B cell (primary cell): ENCODE results near the gene THSD7A. TPM values are rescaled to one million over a fixed set of nuclear protein-coding genes. Genes with fewer than 3 reads are reported as not detected.

Source experiments
- ATAC-seq: fragments of 200-7000 bp; cut with Tn5 transposase; one replicate; pipeline ENCODE4 v1.10.0; 2021; ENCODE audit warnings: low read depth, mild to moderate bottlenecking, moderate number of reproducible peaks, moderate library complexity
- CTCF ChIA-PET: fragments of 350-600 bp; sonication (Branson Sonifier 250); formaldehyde crosslinking; loops from one replicate; lab custom pipeline; 2021; ENCODE audit warnings: antibody characterized with exemption, inconsistent platforms; lab: Charles Lee
- POLR2A ChIA-PET: fragments of 350-600 bp; sonication (Branson Sonifier 250); formaldehyde crosslinking; loops from one replicate; lab custom pipeline; 2021; ENCODE audit warnings: antibody characterized with exemption; lab: Charles Lee
- DNase-seq: peaks from one replicate; pipeline ENCODE4 v3.0.0; 2013
- H2AFZ ChIP-seq: 2 replicates; pipeline ENCODE4 v1.6.1; 2012; ENCODE audit warnings: mild to moderate bottlenecking, low read depth, low read length; ENCODE audit not compliant: insufficient read depth, poor library complexity, severe bottlenecking
- H3K27ac ChIP-seq, 2 donors: 1 replicate in 1 of 2; 2 replicates in 1 of 2; pipeline ENCODE4 v1.5.1; 2012 to 2013; ENCODE audit warnings: low read length in 2 of 2, mild to moderate bottlenecking in 2 of 2, moderate library complexity in 1 of 2
- H3K27me3 ChIP-seq, 4 experiments: fragments of 200-600 bp in 1 of 4; sonication (generic) in 1 of 4; replicated peaks in 1 of 4; 1 replicate in 2 of 4; 2 replicates in 2 of 4; pipeline versions ENCODE4 v1.6.1 to v1.7.0; 2013 to 2016; ENCODE audit warnings: low read length in 3 of 4, mild to moderate bottlenecking in 2 of 4, mixed read lengths in 1 of 4, moderate library complexity in 1 of 4; ENCODE audit not compliant: insufficient read depth in 4 of 4, control insufficient read depth in 3 of 4; ENCODE audit errors: control extremely low read depth in 1 of 4
- H3K36me3 ChIP-seq, 2 experiments: replicated peaks in 1 of 2; 1 replicate in 1 of 2; 2 replicates in 1 of 2; pipeline versions ENCODE4 v1.6.1 to v1.7.1; 2013; ENCODE audit warnings: low read length in 1 of 2; ENCODE audit not compliant: insufficient read depth in 2 of 2, control insufficient read depth in 1 of 2; ENCODE audit errors: control extremely low read depth in 1 of 2, extremely low read depth in 1 of 2
- H3K4me1 ChIP-seq, 2 donors: fragments of 200-600 bp in 1 of 2; sonication (generic) in 1 of 2; 1 replicate in 1 of 2; 2 replicates in 1 of 2; pipeline versions ENCODE4 v1.5.1 to v1.6.1; 2013 to 2017; ENCODE audit warnings: low read length in 2 of 2; ENCODE audit not compliant: control insufficient read depth in 2 of 2, insufficient read depth in 2 of 2
- H3K4me2 ChIP-seq: replicated peaks from 2 replicates; pipeline ENCODE3; 2012; ENCODE audit warnings: mild to moderate bottlenecking, low read depth, low read length; ENCODE audit not compliant: poor library complexity, severe bottlenecking
- H3K4me3 ChIP-seq, 5 experiments: fragments of 200-600 bp in 1 of 5; sonication (generic) in 1 of 5; 1 replicate in 3 of 5; 2 replicates in 2 of 5; pipeline versions ENCODE4 v1.5.1 to v1.7.0; 2011 to 2016; ENCODE audit warnings: low read length in 4 of 5, mild to moderate bottlenecking in 4 of 5, low read depth in 2 of 5, control low read depth in 1 of 5, moderate library complexity in 1 of 5; ENCODE audit not compliant: insufficient read depth in 1 of 5; ENCODE audit errors: control extremely low read depth in 1 of 5, extremely low read depth in 1 of 5
- H3K79me2 ChIP-seq: fragments of 200-600 bp; sonication (generic); one replicate; pipeline ENCODE4 v1.6.0; 2016; ENCODE audit warnings: low read length; ENCODE audit not compliant: control insufficient read depth, insufficient read depth
- H3K9ac ChIP-seq: fragments of 200-600 bp; sonication (generic); 2 replicates; pipeline ENCODE4 v1.6.1; 2017; ENCODE audit warnings: mild to moderate bottlenecking, low read length, moderate library complexity
- H3K9me3 ChIP-seq, 3 donors: one replicate each; pipeline versions ENCODE4 v1.6.1 to v1.7.1; 2013; ENCODE audit warnings: low read length in 2 of 3; ENCODE audit not compliant: control insufficient read depth in 2 of 3, insufficient read depth in 1 of 3; ENCODE audit errors: control extremely low read depth in 1 of 3
- H4K20me1 ChIP-seq: 2 replicates; pipeline ENCODE4 v1.6.0; 2012; ENCODE audit warnings: mild to moderate bottlenecking, low read length; ENCODE audit not compliant: insufficient read depth, control insufficient read depth, poor library complexity, severe bottlenecking
- H3K27ac Mint-ChIP-seq: one replicate; pipeline ENCODE4 v1.8.0; 2021; ENCODE audit warnings: mixed read lengths
- H3K27me3 Mint-ChIP-seq: one replicate; pipeline ENCODE4 v1.8.0; 2021; ENCODE audit warnings: mixed read lengths
- H3K4me1 Mint-ChIP-seq: one replicate; pipeline ENCODE4 v1.8.0; 2021; ENCODE audit warnings: mixed read lengths
- H3K4me3 Mint-ChIP-seq: one replicate; pipeline ENCODE4 v1.8.0; 2021; ENCODE audit warnings: mixed read lengths
- H3K9me3 Mint-ChIP-seq: one replicate; pipeline ENCODE4 v1.8.0; 2022; ENCODE audit warnings: mixed read lengths; ENCODE audit not compliant: insufficient read depth
- CTCF ChIP-seq: fragments of 200-600 bp; IDR thresholded peaks from one replicate; pipeline ENCODE4 v1.8.0; 2022; ENCODE audit warnings: antibody characterized with exemption, mild to moderate bottlenecking
- EZH2 ChIP-seq: IDR thresholded peaks from 2 replicates; pipeline ENCODE4 v1.6.1; 2012; ENCODE audit warnings: borderline replicate concordance, low read depth, mild to moderate bottlenecking, moderate library complexity, low read length; ENCODE audit not compliant: insufficient read depth, poor library complexity, severe bottlenecking
- WGBS: methylation state at CpG from one replicate; pipeline ENCODE4 v1.1.5; 2013; ENCODE audit warnings: missing lambda C conversion rate; ENCODE audit not compliant: insufficient coverage; 5-methylcytosine and 5-hydroxymethylcytosine counted together
- intact Hi-C: fragments of 100-400 bp; cut with micrococcal nuclease; formaldehyde crosslinking; loops from one replicate; pipeline ENCODE4 v1.10.0; 2022
- polyA plus RNA-seq: library from polyadenylated mRNA; depleted of rRNA; stranded (reverse); fragments of >200 nt; gene quantifications from 2 replicates; pipeline ENCODE4 v1.2.3, GENCODE V29; 2012
- total RNA-seq, 2 donors: library from RNA; stranded (reverse); fragments of 120-200 nt in 1 of 2; gene quantifications; 1 replicate in 1 of 2; 2 replicates in 1 of 2; pipeline versions ENCODE4 v1.2.3 to v1.2.4, GENCODE V29; 2013 to 2022

Gene THSD7A
- total and polyA plus RNA-seq, 2 donors (not counting 1 experiment from before 2014, with no cell fraction given), result not detected

DNA sequence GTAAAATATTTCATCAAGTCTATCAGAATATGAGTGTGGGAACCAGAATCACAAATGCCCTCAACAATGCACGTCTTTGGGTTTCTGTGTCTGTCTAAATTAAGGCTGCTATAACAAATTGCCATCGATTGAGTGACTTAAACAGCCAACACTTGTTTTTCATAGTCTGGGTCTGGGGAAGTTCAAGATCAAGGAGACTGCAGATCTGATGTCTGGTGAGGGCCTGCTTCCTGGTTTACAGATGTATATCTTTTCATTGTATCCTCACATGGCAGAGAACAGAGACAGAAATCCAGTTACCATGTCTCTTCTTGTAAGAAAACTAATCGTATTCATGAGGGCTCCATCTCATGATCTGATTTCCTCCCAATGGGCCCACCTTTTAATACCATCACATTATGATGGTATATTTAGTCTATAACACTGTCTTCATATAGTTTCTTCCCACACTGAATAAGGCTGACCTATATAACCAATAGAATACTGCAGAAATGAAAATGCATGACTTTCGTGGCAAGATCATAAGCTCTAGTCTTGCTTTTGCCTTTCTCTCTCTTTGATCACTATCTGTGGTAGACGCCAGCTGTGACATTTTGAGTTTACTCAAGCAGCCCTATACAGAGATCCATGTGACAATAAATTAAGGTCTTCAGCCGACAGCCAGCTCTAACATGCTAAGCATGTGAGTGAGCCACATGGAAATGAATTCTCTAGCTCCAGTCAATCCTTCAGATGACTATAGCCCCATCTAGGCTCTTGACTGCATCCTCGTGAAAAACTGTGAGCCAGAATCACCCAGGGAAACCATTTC, 51.9 kb downstream of the THSD7A start:
- TF ChIP-seq CTCF (no peak), EZH2 (no peak)
- Mint-ChIP-seq H3K4me3 (no peak overlapping the region), H3K27ac (no peak overlapping the region), H3K4me1 (no peaks in the 10 kb centered on the region), H3K9me3 (no peaks in the 10 kb centered on the region), H3K27me3 (no peaks in the 10 kb centered on the region)
- DNase-seq (no peak), ATAC-seq (no peak)
- no peaks in the 10 kb centered on the region for H3K79me2 ChIP-seq
- H3K4me3 ChIP-seq, result no peak overlapping the region
- WGBS, result 78% methylated on average over 5 of the region's 7 CpGs
- ChIA-PET POLR2A (no interaction called here), CTCF (no interaction called here)
- H3K27ac ChIP-seq, result no peak overlapping the region
- H4K20me1 ChIP-seq, result no peaks in the 10 kb centered on the region
- H3K27me3 ChIP-seq, result no peaks in the 10 kb centered on the region
- intact Hi-C loops, result no loop called here
- no peak overlapping the region for H2AFZ ChIP-seq
- no peaks in the 10 kb centered on the region for H3K9me3 ChIP-seq
- no peak overlapping the region for H3K9ac ChIP-seq
- no peaks in the 10 kb centered on the region for H3K4me1 ChIP-seq
- no peaks in the 10 kb centered on the region for H3K36me3 ChIP-seq
- H3K4me2 ChIP-seq, result no peak overlapping the region

DNA sequence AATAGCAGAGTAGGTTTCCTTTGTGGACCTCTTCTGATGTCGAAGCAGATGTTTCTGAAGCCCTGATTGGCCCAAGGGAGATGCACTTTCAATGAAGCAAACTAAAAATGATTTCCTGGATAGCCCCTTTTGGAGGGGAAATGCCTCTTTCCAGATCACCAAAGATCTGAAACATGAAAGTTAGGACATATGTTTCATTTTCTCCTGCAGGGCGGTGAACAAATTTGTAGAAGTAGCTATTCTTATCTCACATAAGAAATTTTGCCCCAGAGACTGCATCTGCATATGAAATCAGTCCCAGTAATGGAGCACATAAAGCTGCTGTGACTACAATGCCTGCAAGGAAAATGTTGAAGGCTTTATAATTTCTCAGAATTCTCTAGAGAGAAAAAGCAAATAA, 56.0 kb downstream of the THSD7A start:
- H3K9me3 ChIP-seq, result no peaks in the 10 kb centered on the region
- CTCF ChIA-PET, result no interaction called here

More for the DNA sequence above, 56.0 kb downstream of the THSD7A start:
- H3K27ac ChIP-seq, result no peak overlapping the region
- H3K4me3 ChIP-seq, result no peak overlapping the region
- no peaks in the 10 kb centered on the region for H3K9me3 Mint-ChIP-seq
- ATAC-seq, result no peak
- no peak overlapping the region for H3K4me2 ChIP-seq
- no peaks in the 10 kb centered on the region for H3K27me3 ChIP-seq
- no peaks in the 10 kb centered on the region for H3K27me3 Mint-ChIP-seq
- H3K36me3 ChIP-seq, result no peaks in the 10 kb centered on the region
- H3K79me2 ChIP-seq, result no peaks in the 10 kb centered on the region
- 83% methylated on average over 1 of the region's 2 CpGs for WGBS
- DNase-seq, result no peak
- POLR2A ChIA-PET, result no interaction called here
- TF ChIP-seq EZH2 (no peak), CTCF (no peak)
- no peak overlapping the region for H3K27ac Mint-ChIP-seq
- H3K4me1 Mint-ChIP-seq, result no peaks in the 10 kb centered on the region
- no peaks in the 10 kb centered on the region for H3K4me1 ChIP-seq
- H3K4me3 Mint-ChIP-seq, result no peak overlapping the region
- no peaks in the 10 kb centered on the region for H4K20me1 ChIP-seq
- no peak overlapping the region for H2AFZ ChIP-seq
- intact Hi-C loops, result no loop called here
- H3K9ac ChIP-seq, result no peak overlapping the region
